HG03175 (cell line): ENCODE measurements around the gene COL5A1.

Experiments
- ATAC-seq: cut with Tn5 transposase; IDR thresholded peaks from one replicate; pipeline ENCODE4 v1.9.1; 2021; ENCODE audit warnings: mild to moderate bottlenecking, moderate library complexity; ENCODE audit not compliant: unreplicated experiment

The COL5A1 gene

GRCh38 chr9:134606951-134607731 lies 34.5 kb upstream of the COL5A1 start:
- no peak for ATAC-seq

GRCh38 chr9:134607971-134608370 lies 33.6 kb upstream of the COL5A1 start:
- ATAC-seq, result no peak

GRCh38 chr9:134611046-134611445 lies 30.6 kb upstream of the COL5A1 start:
- no peak for ATAC-seq

- no peak for ATAC-seq
Observed at GRCh38 chr9:134612309-134612708, 29.3 kb upstream of the COL5A1 start.

GRCh38 chr9:134612715-134613114 lies 28.9 kb upstream of the COL5A1 start:
- ATAC-seq, result no peak

- no peak for ATAC-seq
Observed at GRCh38 chr9:134614256-134614655, 27.3 kb upstream of the COL5A1 start.

GRCh38 chr9:134616341-134616740 lies 25.3 kb upstream of the COL5A1 start:
- ATAC-seq, result no peak

- no peak for ATAC-seq
Observed at GRCh38 chr9:134617246-134617645, 24.4 kb upstream of the COL5A1 start.

- ATAC-seq, result no peak
Observed at GRCh38 chr9:134617836-134618162, 23.8 kb upstream of the COL5A1 start.

- no peak for ATAC-seq
Observed at GRCh38 chr9:134618163-134618832, 23.3 kb upstream of the COL5A1 start.

- no peak for ATAC-seq
Observed at GRCh38 chr9:134618833-134619447, 22.7 kb upstream of the COL5A1 start.

- ATAC-seq, result no peak
Observed at GRCh38 chr9:134619448-134619982, 22.1 kb upstream of the COL5A1 start.

- ATAC-seq, result no peak
Observed at GRCh38 chr9:134619983-134620661, 21.5 kb upstream of the COL5A1 start.

- no peak for ATAC-seq
Observed at GRCh38 chr9:134620751-134621557, 20.6 kb upstream of the COL5A1 start.

GRCh38 chr9:134621558-134622110 lies 20.0 kb upstream of the COL5A1 start:
- no peak for ATAC-seq

GRCh38 chr9:134622896-134623257 lies 18.7 kb upstream of the COL5A1 start:
- no peak for ATAC-seq

GRCh38 chr9:134623258-134624066 lies 18.1 kb upstream of the COL5A1 start:
- no peak for ATAC-seq

GRCh38 chr9:134624137-134624591 lies 17.4 kb upstream of the COL5A1 start:
- no peak for ATAC-seq

GRCh38 chr9:134624621-134625181 lies 16.9 kb upstream of the COL5A1 start:
- no peak for ATAC-seq
